ENCODE measurements around the gene GNG5. TPM values are rescaled to one million over a fixed set of nuclear protein-coding genes. Genes with fewer than 3 reads are reported as not detected.
A peak's percentile ranks its signal among the peaks of the same experiment; 100 is the strongest.

Gene GNG5
- total RNA-seq (131 and 145 TPM in 2 replicates), polyA plus RNA-seq (542 and 573 TPM in 2 replicates)

DNA sequence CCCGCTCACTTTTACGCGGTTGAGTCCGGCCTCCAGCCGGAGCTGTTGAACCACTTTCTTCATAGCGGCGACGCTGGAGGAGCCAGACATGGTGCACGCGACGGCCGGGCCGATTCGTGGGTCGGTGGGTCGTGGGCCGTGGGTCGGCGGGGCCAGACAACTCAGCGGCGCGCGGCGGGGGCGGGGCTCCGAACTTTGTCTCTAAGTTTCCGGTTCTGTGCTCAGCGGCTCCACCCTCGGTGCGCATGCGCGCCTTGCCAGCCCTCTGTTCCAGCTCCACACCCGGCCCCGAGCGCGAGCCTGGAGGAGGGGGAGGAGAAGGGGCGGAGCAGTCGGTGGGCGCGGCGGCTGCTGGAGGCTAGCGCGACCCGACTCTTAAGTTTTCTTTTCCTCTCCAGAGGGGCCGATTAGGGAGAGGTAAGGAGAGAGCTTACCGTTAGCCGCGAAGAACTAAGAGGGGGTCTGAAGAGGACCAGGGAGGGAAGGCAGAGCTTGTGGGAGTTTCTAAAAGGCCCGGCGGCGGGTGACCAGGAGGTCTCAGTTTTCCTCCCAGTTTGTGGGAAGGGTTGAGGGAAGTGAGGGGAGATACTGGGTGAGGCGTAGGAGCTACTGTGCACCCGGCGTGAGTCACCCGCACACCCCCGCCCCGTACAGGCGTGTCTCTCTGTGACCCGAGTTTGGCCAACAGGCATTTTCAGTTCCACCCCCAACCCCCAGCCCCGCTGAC lies at the start of gene GNG5, which contains the start of gene SPATA1:
Gene GNG5 (minus strand): TSS at position 580 of the 727 bp plus-strand sequence. CDS start 490 bp downstream, at position 90.
Gene SPATA1 (plus strand): TSS at position 385 of the 727 bp plus-strand sequence. CDS start 9,974 bp downstream, outside the sequence.
- Histone ChIP-seq H3K27me3 (no peaks in the 10 kb centered on the region), H3K9me2 (replicated peaks; ENCODE audit: insufficient read depth) (no peaks in the 10 kb centered on the region), H2AFZ (peak within 1 kb of the TSS; percentile 69), H3K4me1 (ENCODE audit: insufficient read depth) (peaks cover 20% of the 10 kb centered on the region), H3K4me3 (peak within 1 kb of the TSS; percentile 95), H3K79me2 (peaks cover 57% of the 10 kb centered on the region), H3K4me2 (peak within 1 kb of the TSS; percentile 84), H3K36me3 (replicated peaks; ENCODE audit: insufficient read depth, low read depth) (no peaks in the 10 kb centered on the region), H3K9me3 (ENCODE audit: low read depth) (no peaks in the 10 kb centered on the region), H4K20me1 (ENCODE audit: insufficient read depth, poor library complexity, severe bottlenecking) (peaks cover 36% of the 10 kb centered on the region), H3K27ac (peak within 1 kb of the TSS; percentile 98)
- peak; percentile 99 for DNase-seq (ENCODE audit: low spot score)
- no peak for TF ChIP-seq EZH2phosphoT487 (IDR thresholded peaks at IDR 0.05; ENCODE audit: low read depth, severe bottlenecking, unreplicated experiment)
- no peak for TF ChIP-seq EZH2 (IDR thresholded peaks at IDR 0.05; ENCODE audit: borderline replicate concordance)
- TF ChIP-seq, protein P1, sequence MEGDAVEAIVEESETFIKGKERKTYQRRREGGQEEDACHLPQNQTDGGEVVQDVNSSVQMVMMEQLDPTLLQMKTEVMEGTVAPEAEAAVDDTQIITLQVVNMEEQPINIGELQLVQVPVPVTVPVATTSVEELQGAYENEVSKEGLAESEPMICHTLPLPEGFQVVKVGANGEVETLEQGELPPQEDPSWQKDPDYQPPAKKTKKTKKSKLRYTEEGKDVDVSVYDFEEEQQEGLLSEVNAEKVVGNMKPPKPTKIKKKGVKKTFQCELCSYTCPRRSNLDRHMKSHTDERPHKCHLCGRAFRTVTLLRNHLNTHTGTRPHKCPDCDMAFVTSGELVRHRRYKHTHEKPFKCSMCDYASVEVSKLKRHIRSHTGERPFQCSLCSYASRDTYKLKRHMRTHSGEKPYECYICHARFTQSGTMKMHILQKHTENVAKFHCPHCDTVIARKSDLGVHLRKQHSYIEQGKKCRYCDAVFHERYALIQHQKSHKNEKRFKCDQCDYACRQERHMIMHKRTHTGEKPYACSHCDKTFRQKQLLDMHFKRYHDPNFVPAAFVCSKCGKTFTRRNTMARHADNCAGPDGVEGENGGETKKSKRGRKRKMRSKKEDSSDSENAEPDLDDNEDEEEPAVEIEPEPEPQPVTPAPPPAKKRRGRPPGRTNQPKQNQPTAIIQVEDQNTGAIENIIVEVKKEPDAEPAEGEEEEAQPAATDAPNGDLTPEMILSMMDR (IDR thresholded peaks at IDR 0.05; ENCODE audit: poor library complexity) = no peak
- 3% methylated on average over 39 of the region's 60 CpGs for WGBS (ENCODE audit: low lambda C conversion rate, missing lambda C conversion rate)

- Histone ChIP-seq H4K20me1 (ENCODE audit: insufficient read depth, poor library complexity, severe bottlenecking) (no peaks in the 10 kb centered on the region), H2AFZ (no peak overlapping the region), H3K27me3 (no peaks in the 10 kb centered on the region), H3K27ac (no peak overlapping the region), H3K9me3 (ENCODE audit: low read depth) (no peaks in the 10 kb centered on the region), H3K9me2 (replicated peaks; ENCODE audit: insufficient read depth) (no peaks in the 10 kb centered on the region), H3K36me3 (replicated peaks; ENCODE audit: insufficient read depth, low read depth) (no peaks in the 10 kb centered on the region), H3K79me2 (no peaks in the 10 kb centered on the region), H3K4me3 (no peak overlapping the region), H3K4me1 (ENCODE audit: insufficient read depth) (no peaks in the 10 kb centered on the region), H3K4me2 (no peak overlapping the region)
- TF ChIP-seq EZH2 (IDR thresholded peaks at IDR 0.05; ENCODE audit: borderline replicate concordance) = no peak
- TF ChIP-seq, protein P1 (IDR thresholded peaks at IDR 0.05; ENCODE audit: poor library complexity) = no peak
- TF ChIP-seq EZH2phosphoT487 (IDR thresholded peaks at IDR 0.05; ENCODE audit: low read depth, severe bottlenecking, unreplicated experiment) = no peak
- no peak for DNase-seq (ENCODE audit: low spot score)
- 99% methylated on average over 2 of the region's 2 CpGs for WGBS (ENCODE audit: low lambda C conversion rate, missing lambda C conversion rate)
Measured at GRCh38 chr1:84550826-84551225, 44.4 kb upstream of the GNG5 start.

- no peaks in the 10 kb centered on the region for H4K20me1 ChIP-seq (ENCODE audit: insufficient read depth, poor library complexity, severe bottlenecking)
- no peaks in the 10 kb centered on the region for H3K9me3 ChIP-seq (ENCODE audit: low read depth)
- no peaks in the 10 kb centered on the region for H3K9me2 ChIP-seq (replicated peaks; ENCODE audit: insufficient read depth)
- peak overlapping the region; percentile 7 for H3K27ac ChIP-seq
- no peak for DNase-seq (ENCODE audit: low spot score)
- no peak overlapping the region for H3K4me2 ChIP-seq
- no peak overlapping the region for H2AFZ ChIP-seq
- H3K36me3 ChIP-seq (replicated peaks; ENCODE audit: insufficient read depth, low read depth) = no peaks in the 10 kb centered on the region
- no peak overlapping the region for H3K4me3 ChIP-seq
- H3K27me3 ChIP-seq = no peaks in the 10 kb centered on the region
- 82% methylated on average over 4 of the region's 4 CpGs for WGBS (ENCODE audit: low lambda C conversion rate, missing lambda C conversion rate)
- H3K4me1 ChIP-seq (ENCODE audit: insufficient read depth) = no peaks in the 10 kb centered on the region
- no peaks in the 10 kb centered on the region for H3K79me2 ChIP-seq
- TF ChIP-seq, protein P1 (IDR thresholded peaks at IDR 0.05; ENCODE audit: poor library complexity) = peak; percentile 27
- TF ChIP-seq EZH2 (IDR thresholded peaks at IDR 0.05; ENCODE audit: borderline replicate concordance) (no peak), EZH2phosphoT487 (IDR thresholded peaks at IDR 0.05; ENCODE audit: low read depth, severe bottlenecking, unreplicated experiment) (no peak)
Measured at GRCh38 chr1:84541679-84542078, 35.3 kb upstream of the GNG5 start.

All from hepatocyte (in vitro differentiated cells).